ENCODE measurements around the gene GNAI3. TPM values are rescaled to one million over a fixed set of nuclear protein-coding genes. Genes with fewer than 3 reads are reported as not detected.

Gene GNAI3
- total RNA-seq, 4 donors from 2014 or later = 5.1 to 7.2 (median 6.0) TPM

DNA sequence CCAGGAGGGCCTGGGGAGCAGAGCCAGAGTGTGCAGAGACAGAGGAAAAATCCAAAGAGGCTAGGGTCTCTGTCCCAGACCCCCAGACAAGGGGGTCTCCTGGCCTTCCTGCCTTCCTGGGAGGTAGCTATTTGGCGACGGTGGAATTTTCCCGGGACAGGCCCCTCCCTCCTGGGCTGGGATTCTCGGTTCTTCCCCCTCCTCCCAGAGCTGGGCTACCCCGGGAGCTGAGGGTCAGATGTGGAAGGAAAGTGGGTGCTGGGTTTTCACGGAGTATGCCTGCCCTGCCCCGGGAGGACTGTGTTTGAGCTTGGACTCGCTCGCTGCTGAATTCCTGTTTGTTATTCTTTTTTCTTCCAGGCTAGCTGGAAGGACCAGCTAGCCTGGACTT is 72.0 kb downstream of the GNAI3 start:
- 0% methylated on average over 4 to 9 of the region's 9 CpGs for WGBS, 2 donors
- intact Hi-C loops (cut with DNase I) = no loop called here
- peak; percentile 44 to 50 for DNase-seq
- peak in 1 of 2 donors; percentile 5 for TF ChIP-seq POLR2A (IDR thresholded peaks at IDR 0.05)
- TF ChIP-seq, protein P1, sequence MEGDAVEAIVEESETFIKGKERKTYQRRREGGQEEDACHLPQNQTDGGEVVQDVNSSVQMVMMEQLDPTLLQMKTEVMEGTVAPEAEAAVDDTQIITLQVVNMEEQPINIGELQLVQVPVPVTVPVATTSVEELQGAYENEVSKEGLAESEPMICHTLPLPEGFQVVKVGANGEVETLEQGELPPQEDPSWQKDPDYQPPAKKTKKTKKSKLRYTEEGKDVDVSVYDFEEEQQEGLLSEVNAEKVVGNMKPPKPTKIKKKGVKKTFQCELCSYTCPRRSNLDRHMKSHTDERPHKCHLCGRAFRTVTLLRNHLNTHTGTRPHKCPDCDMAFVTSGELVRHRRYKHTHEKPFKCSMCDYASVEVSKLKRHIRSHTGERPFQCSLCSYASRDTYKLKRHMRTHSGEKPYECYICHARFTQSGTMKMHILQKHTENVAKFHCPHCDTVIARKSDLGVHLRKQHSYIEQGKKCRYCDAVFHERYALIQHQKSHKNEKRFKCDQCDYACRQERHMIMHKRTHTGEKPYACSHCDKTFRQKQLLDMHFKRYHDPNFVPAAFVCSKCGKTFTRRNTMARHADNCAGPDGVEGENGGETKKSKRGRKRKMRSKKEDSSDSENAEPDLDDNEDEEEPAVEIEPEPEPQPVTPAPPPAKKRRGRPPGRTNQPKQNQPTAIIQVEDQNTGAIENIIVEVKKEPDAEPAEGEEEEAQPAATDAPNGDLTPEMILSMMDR (IDR thresholded peaks at IDR 0.05) = no peak
- H3K36me3 ChIP-seq = no peaks in the 10 kb centered on the region
- no peaks in the 10 kb centered on the region for H3K27me3 ChIP-seq
- no peaks in the 10 kb centered on the region for H3K9me3 ChIP-seq
- H3K27ac ChIP-seq = peak overlapping the region; percentile 65 to 82 (median 74)
- H3K4me3 ChIP-seq (replicated peaks in 1 of 3) = peak overlapping the region; percentile 23 to 70 (median 57)
- H3K4me1 ChIP-seq = peaks cover 9 to 20% of the 10 kb centered on the region in 2 donors

DNA sequence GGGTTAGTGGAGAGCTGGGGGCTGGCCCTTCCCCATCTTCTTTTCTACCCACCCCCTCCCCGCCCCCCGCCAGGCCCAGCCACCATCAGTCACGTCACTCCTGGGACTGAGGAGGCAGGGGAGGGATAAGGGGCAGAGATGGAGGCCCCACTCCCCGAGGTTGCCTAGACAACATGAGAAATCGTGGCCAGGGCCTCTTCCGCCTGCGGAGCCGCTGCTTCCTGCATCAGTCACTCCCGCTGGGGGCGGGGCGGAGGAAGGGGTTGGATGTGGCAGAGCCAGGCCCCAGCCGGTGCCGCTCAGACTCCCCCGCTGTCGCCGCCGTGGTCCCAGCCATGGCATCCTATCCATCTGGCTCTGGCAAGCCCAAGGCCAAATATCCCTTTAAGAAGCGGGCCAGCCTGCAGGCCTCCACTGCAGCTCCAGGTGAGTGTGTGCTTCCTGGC is 72.4 kb downstream of the GNAI3 start:
- intact Hi-C loops (cut with DNase I) = no loop called here
- DNase-seq = peak; percentile 90 to 92
- Histone ChIP-seq H3K4me1 (peaks cover 9 to 20% of the 10 kb centered on the region in 2 donors), H3K27me3 (no peaks in the 10 kb centered on the region), H3K4me3 (replicated peaks in 1 of 3) (peak overlapping the region in 2 of 3 donors; percentile 57 to 70), H3K36me3 (no peaks in the 10 kb centered on the region), H3K9me3 (no peaks in the 10 kb centered on the region), H3K27ac (peak overlapping the region; percentile 65 to 82 (median 74))
- TF ChIP-seq POLR2A (IDR thresholded peaks at IDR 0.05) = no peak
- TF ChIP-seq, protein P1 (IDR thresholded peaks at IDR 0.05) = no peak
- WGBS, 2 donors = 0% methylated on average over 2 of the region's 18 CpGs

DNA sequence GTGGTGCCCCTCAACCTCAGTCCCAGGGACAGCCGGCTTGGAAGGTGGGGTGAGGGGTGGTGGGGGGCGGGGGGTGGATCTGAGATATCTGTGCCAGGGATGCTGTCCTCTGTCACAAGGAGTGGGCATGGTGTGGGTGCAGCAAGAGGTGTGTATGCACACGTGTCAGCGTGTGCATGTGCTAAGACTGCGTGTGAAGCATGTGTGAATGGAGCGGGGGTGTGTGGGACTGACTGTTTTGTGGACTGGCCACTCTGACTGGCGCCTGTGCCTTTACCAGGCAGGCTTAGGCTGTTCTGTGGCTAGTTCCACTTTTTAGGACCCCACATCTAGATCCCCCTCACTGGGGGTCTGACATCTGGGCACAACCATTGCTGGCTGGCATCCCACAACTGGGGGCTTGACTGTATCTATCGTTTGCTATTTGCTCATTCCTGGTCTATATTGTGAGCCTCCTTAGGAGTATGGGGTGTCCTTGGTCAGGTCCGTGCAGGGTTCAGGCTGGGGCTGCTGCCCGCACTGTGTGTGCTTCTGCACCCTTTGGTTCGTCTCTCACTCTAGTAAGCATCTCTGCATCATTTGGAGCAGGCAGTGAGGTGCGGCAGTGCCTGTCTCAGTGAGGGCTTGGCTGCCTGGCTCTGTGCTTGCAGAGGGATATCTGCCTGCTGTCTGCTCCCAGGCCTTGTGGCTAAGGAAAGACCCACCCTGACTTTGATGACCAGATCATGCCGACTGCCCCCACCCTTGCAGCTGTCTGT is 73.1 kb downstream of the GNAI3 start:
- peaks cover 9 to 20% of the 10 kb centered on the region in 2 donors for H3K4me1 ChIP-seq
- peaks cover 0 to under 1% of the 10 kb centered on the region in 2 donors for H3K36me3 ChIP-seq
- TF ChIP-seq, protein P1 (IDR thresholded peaks at IDR 0.05) = no peak
- no peak for TF ChIP-seq POLR2A (IDR thresholded peaks at IDR 0.05)
- intact Hi-C loops (cut with DNase I) = no loop called here
- H3K9me3 ChIP-seq = no peaks in the 10 kb centered on the region
- WGBS, 2 donors = 40 to 67% methylated on average over 8 to 9 of the region's 13 CpGs
- no peak for DNase-seq
- peak overlapping the region in 1 of 3 donors; percentile 70 for H3K4me3 ChIP-seq (replicated peaks in 1 of 3)
- no peaks in the 10 kb centered on the region for H3K27me3 ChIP-seq
- H3K27ac ChIP-seq = peak overlapping the region in 1 of 3 donors; percentile 74

DNA sequence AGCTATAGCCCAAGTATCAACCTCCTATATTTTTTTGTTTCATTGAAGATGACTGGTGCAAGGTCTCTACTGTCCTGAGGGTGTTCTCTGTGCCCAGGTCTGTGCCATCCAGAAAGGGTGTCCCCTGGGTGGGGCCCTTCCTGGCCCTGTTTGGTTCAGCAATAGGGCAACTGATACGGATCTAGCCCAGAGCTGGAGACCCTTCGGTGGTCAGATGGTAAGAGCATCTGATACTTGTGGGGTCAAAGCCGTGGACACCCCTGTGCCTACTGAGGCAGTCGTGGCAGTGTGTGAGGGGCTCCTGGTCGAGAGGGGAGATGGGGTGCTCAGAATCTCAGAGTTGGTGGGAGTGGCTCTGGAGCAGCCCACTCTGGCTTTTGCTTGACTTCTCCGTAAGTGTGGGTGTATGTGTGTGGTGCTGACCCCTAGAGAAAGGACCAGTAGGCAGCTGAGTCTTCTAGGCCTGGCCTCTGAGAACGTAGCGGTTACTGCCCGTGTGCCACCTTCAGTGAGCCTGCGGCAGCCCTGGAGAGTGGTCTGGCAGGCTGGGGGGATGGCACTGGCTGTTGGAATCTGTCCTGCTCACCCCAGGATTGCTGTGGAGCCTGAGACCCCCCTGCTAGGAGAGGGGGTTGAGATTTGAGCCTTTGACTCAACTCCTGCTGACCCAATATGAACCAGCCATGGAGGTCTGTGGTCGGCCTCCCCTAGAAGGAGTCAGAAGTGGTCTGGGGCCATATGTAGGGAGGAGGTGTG is 73.9 kb downstream of the GNAI3 start:
- H3K36me3 ChIP-seq = peaks cover 7 to 8% of the 10 kb centered on the region in 2 donors
- H3K4me3 ChIP-seq (replicated peaks in 1 of 3) = no peak overlapping the region
- WGBS, 2 donors = 90 to 93% methylated on average over 8 to 11 of the region's 11 CpGs
- H3K9me3 ChIP-seq = no peaks in the 10 kb centered on the region
- peaks cover 9 to 20% of the 10 kb centered on the region in 2 donors for H3K4me1 ChIP-seq
- no peak for DNase-seq
- no peaks in the 10 kb centered on the region for H3K27me3 ChIP-seq
- intact Hi-C loops (cut with DNase I) = no loop called here
- TF ChIP-seq, protein P1 (IDR thresholded peaks at IDR 0.05) = no peak
- no peak for TF ChIP-seq POLR2A (IDR thresholded peaks at IDR 0.05)
- no peak overlapping the region for H3K27ac ChIP-seq

Measured in thyroid gland (tissue), 4 donors.